HepG2 (cell line): Measurements from ENCODE around the gene PTPRF. TPM values are rescaled to one million over a fixed set of nuclear protein-coding genes. Genes with fewer than 3 reads are reported as not detected.

Experiments
- ATAC-seq: fragments of 200-7000 bp; cut with Tn5 transposase; 3 replicates; pipeline ENCODE4 v1.9.1; 2020; ENCODE audit warnings: mild to moderate bottlenecking, moderate library complexity
- BruUV-seq: library from RNA; stranded (reverse); fragments of 400-500 nt; replicated peaks from 2 replicates; lab custom pipeline; 2021; lab: Mats Ljungman, UMichigan
- CTCF ChIA-PET: fragments of 300-600 bp; formaldehyde crosslinking; extraction: SDS; loops from one replicate; lab custom pipeline; 2021; ENCODE audit warnings: low total read pairs, inconsistent platforms, low intra/inter-chr PET ratio; lab: Yijun Ruan, JAX
- POLR2A ChIA-PET: fragments of 350-600 bp; sonication (Branson Sonifier 250); formaldehyde crosslinking; loops from one replicate; lab custom pipeline; 2020; ENCODE audit warnings: antibody characterized with exemption, inconsistent platforms; lab: Yijun Ruan, JAX
- DNase-seq: peaks from one replicate; pipeline ENCODE4 v3.0.0-alpha.2; 2015; ENCODE audit warnings: low spot score
- FAIRE-seq: peaks from 3 replicates; lab custom pipeline; 2011; peaks lifted over from hg19 to GRCh38; lab: Jason Lieb, UNC
- H2AFZ ChIP-seq: one replicate; pipeline ENCODE4 v1.6.1; 2011; ENCODE audit warnings: low read length, inconsistent platforms
- H3K27ac ChIP-seq: fragments of 300-600 bp; 3 replicates; pipeline ENCODE4 v1.8.0; 2011; ENCODE audit warnings: mixed run types, mild to moderate bottlenecking, mixed read lengths, low read length, inconsistent platforms; ENCODE audit not compliant: insufficient read depth; ENCODE audit errors: extremely low read length
- H3K27me3 ChIP-seq, 2 experiments: fragments of 200-600 bp in 1 of 2; 2 replicates in 1 of 2; 3 replicates in 1 of 2; pipeline versions ENCODE4 v1.6.0 to v1.8.0; 2011; ENCODE audit warnings: low read length in 2 of 2, mild to moderate bottlenecking in 2 of 2, moderate library complexity in 2 of 2, inconsistent platforms in 1 of 2; ENCODE audit not compliant: insufficient read depth in 2 of 2, control insufficient read depth in 1 of 2
- H3K36me3 ChIP-seq, 2 experiments: fragments of 200-600 bp in 1 of 2; replicated peaks in 1 of 2; 2 replicates in 1 of 2; 3 replicates in 1 of 2; pipeline versions ENCODE4 v1.5.1 to v1.8.0; 2011; ENCODE audit warnings: low read length in 2 of 2, inconsistent platforms in 1 of 2; ENCODE audit not compliant: insufficient read depth in 2 of 2, control insufficient read depth in 1 of 2
- H3K4me1 ChIP-seq: 2 replicates; pipeline ENCODE4 v1.5.1; 2012; ENCODE audit warnings: low read length, inconsistent platforms; ENCODE audit not compliant: insufficient read depth
- H3K4me2 ChIP-seq: 2 replicates; pipeline ENCODE4 v1.6.0; 2011; ENCODE audit warnings: low read depth, low read length, inconsistent platforms
- H3K4me3 ChIP-seq, 3 experiments: fragments of 200-600 bp in 1 of 3; sonication (generic), shearing (Covaris generic) in 1 of 3; replicated peaks in 1 of 3; 2 replicates each; pipeline ENCODE4 v1.5.1; 2011 to 2016; ENCODE audit warnings: low read length in 3 of 3, inconsistent platforms in 2 of 3, low read depth in 2 of 3, mild to moderate bottlenecking in 2 of 3, control low read depth in 1 of 3, mixed read lengths in 1 of 3; ENCODE audit not compliant: insufficient read depth in 1 of 3
- H3K79me2 ChIP-seq: one replicate; pipeline ENCODE4 v1.6.1; 2011; ENCODE audit warnings: low read length, inconsistent platforms; ENCODE audit not compliant: insufficient read depth
- H3K9ac ChIP-seq: 2 replicates; pipeline ENCODE4 v1.6.0; 2011; ENCODE audit warnings: mild to moderate bottlenecking, low read depth, low read length, inconsistent platforms; ENCODE audit not compliant: insufficient read depth
- H3K9me3 ChIP-seq: 2 replicates; pipeline ENCODE4 v1.5.1; 2012; ENCODE audit warnings: mild to moderate bottlenecking, low read length
- H4K20me1 ChIP-seq: 2 replicates; pipeline ENCODE4 v1.6.0; 2011; ENCODE audit warnings: inconsistent platforms, mild to moderate bottlenecking, low read length, moderate library complexity; ENCODE audit not compliant: insufficient read depth
- HNF4G ChIP-seq, 2 experiments: sonication (generic) in 1 of 2; formaldehyde crosslinking in 1 of 2; IDR thresholded peaks; 2 replicates each; pipeline versions ENCODE4 v1.4.0 to v1.6.1; 2011 to 2020; ENCODE audit warnings: borderline replicate concordance in 2 of 2, low read depth in 2 of 2, mild to moderate bottlenecking in 2 of 2, low read length in 1 of 2, missing genetic modification reagents in 1 of 2, moderate library complexity in 1 of 2
- NBN ChIP-seq: fragments of 450-650 bp; conservative IDR thresholded peaks from 2 replicates; pipeline ENCODE4 v1.6.1; 2017
- PHF5A ChIP-seq: IDR thresholded peaks from one replicate; pipeline ENCODE4 v1.6.1; 2018; ENCODE audit warnings: low read depth, missing genetic modification reagents; ENCODE audit not compliant: unreplicated experiment
- ZNF646 ChIP-seq: sonication (generic); formaldehyde crosslinking; IDR thresholded peaks from 2 replicates; pipeline ENCODE4 v1.9.0; 2021; ENCODE audit warnings: mild to moderate bottlenecking, missing genetic modification reagents
- WGBS: methylation state at CpG from one replicate; pipeline ENCODE4 v1.1.6; 2017; ENCODE audit warnings: low lambda C conversion rate; 5-methylcytosine and 5-hydroxymethylcytosine counted together
- in situ Hi-C: cut with HindIII; loops from 2 replicates; pipeline ENCODE4 v1.10.0; 2017; ENCODE audit warnings: low pct_unique_long_range_greater_than_20kb; ENCODE audit not compliant: extremely low pct_ligation_motif_present
- intact Hi-C: fragments of 100-400 bp; cut with micrococcal nuclease; formaldehyde crosslinking; loops from one replicate; pipeline ENCODE4 v1.10.0; 2022; ENCODE audit not compliant: unreplicated experiment
- polyA plus RNA-seq, 8 experiments: library from polyadenylated mRNA; depleted of rRNA in 3 of 8; stranded (reverse) in 7 of 8; unstranded in 1 of 8; fragments of >200 nt; fragmentation: Illumina TruSeq in 4 of 8; extraction: Trizol in 4 of 8; gene quantifications; 2 replicates each; pipeline versions ENCODE4 v1.2.1 to v1.2.3, GENCODE V29; 2011 to 2016; ENCODE audit warnings: low read depth in 4 of 8, missing spikeins in 1 of 8, mixed read lengths in 1 of 8; ENCODE audit not compliant: insufficient read depth in 1 of 8
- total RNA-seq, 5 experiments: library from RNA; depleted of rRNA; stranded (reverse); fragments of >200 nt; fragmentation: Illumina TruSeq; extraction: Trizol; gene quantifications; 2 replicates each; pipeline ENCODE4 v1.2.3, GENCODE V29; 2016; ENCODE audit warnings: low read depth in 1 of 5

Gene PTPRF
- total and polyA plus RNA-seq, 2 of the 13 experiments (the other 11 are each of a cell fraction or from before 2014, with no cell fraction given): 55.9 to 167 TPM

DNA sequence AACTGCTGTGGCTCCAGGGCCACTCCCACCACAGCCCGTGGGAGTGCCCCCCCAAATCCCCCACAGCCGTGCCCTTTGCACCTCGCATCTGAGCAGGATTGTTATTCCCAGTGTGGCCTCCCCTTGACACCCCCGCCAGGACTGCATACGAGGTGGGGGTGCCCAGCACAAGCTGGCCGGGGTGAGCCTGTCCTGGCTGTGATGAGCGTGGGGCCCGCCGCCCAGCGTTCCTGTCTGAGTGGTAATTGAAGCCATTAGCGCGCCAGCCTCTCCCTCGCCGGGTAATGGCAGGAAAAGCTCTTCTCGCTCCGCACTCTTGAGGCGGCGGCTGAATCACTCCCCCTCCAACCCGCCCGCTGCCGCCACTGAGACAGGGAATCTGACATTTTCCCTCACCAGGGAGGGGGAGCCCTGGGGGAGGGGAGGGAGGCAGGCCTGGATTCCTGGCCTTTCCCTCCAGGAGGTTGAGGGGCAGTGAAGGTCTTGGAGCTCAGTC is 27.7 kb downstream of the PTPRF start (continued):
- peak; percentile 36; the same call in 1 of the 2 replicates for TF ChIP-seq HNF4G (IDR thresholded peaks at IDR 0.05; ENCODE audit: borderline replicate concordance, low read depth, low read length)
- no peak for TF ChIP-seq HNF4G (CRISPR knock-in tag; IDR thresholded peaks at IDR 0.05; ENCODE audit: borderline replicate concordance, low read depth)

GRCh38 chr1:43559714-43560113 is 29.0 kb downstream of the PTPRF start:
- CTCF ChIA-PET: no interaction called here
- POLR2A ChIA-PET: no interaction called here
- peaks cover 12% of the 10 kb centered on the region for H3K79me2 ChIP-seq
- H3K4me1 ChIP-seq: peaks cover 19% of the 10 kb centered on the region
- TF ChIP-seq ZNF646 (CRISPR knock-in tag) (0 out of 2 replicates have a peak, but pooled peaks have one; percentile 56), PHF5A (CRISPR knock-in tag) (no peak), NBN (0 out of 2 replicates have a peak, but pooled peaks have one; percentile 22)
- H3K36me3 ChIP-seq: peaks cover 28 to 49% of the 10 kb centered on the region in 2 experiments
- FAIRE-seq (no peak), ATAC-seq (no peak), DNase-seq (no peak)
- H3K27ac ChIP-seq: no peak overlapping the region
- no peak overlapping the region for H2AFZ ChIP-seq
- BruUV-seq: no TSS peak
- no peak overlapping the region for H3K4me2 ChIP-seq
- 98% methylated on average over 6 of the region's 6 CpGs for WGBS
- no peak overlapping the region for H3K4me3 ChIP-seq
- H4K20me1 ChIP-seq: peaks cover 28% of the 10 kb centered on the region; the same call in 1 of the 2 replicates
- no peaks in the 10 kb centered on the region for H3K27me3 ChIP-seq
- intact Hi-C loops (no loop called here), in situ Hi-C loops (no loop called here)
- H3K9me3 ChIP-seq: no peaks in the 10 kb centered on the region
- no peak overlapping the region for H3K9ac ChIP-seq
